Measurements from ENCODE around the gene SNX5.

- no peak for TF ChIP-seq CTCF (conservative IDR thresholded peaks at IDR 0.05; ENCODE audit: low read depth, low read length)
- TF ChIP-seq EZH2 (IDR thresholded peaks at IDR 0.05; ENCODE audit: borderline replicate concordance, low read depth, low read length, poor library complexity, severe bottlenecking) = no peak
These were observed 37.1 kb downstream of the SNX5 start for GRCh38 chr20:17931513-17931912.
